ENCODE results near the gene OR8D2. TPM values are rescaled to one million over a fixed set of nuclear protein-coding genes. Genes with fewer than 3 reads are reported as not detected.
A peak's percentile ranks its signal among the peaks of the same experiment; 100 is the strongest.

The OR8D2 gene
- not detected in 2 replicates for total RNA-seq (2012; rRNA removed)
- not detected in 2 replicates for polyA plus RNA-seq (2012; rRNA removed)
- polyA plus RNA-seq (2012; cell fraction: cytosol; rRNA removed): not detected in 2 replicates
- not detected in 2 replicates for polyA plus RNA-seq (2012; cell fraction: nucleus; rRNA removed; ENCODE audit: low replicate concordance)
- not detected for Bru-seq, nascent RNA
- BruChase-seq, experiment 1, labeled RNA remaining after a 6-hour chase: not detected
- not detected for BruChase-seq, experiment 2, labeled RNA remaining after a 2-hour chase
- long read RNA-seq: 0 reads

GRCh38 chr11:124320097-124320496 lies at the start of gene OR8D2:
Gene OR8D2 (minus strand): TSS chr11:124320197. CDS start chr11:124320197, 0 bp downstream.
- H2BK120ac ChIP-seq (ENCODE audit: low read depth, low read length): no peak within 1 kb of the TSS
- no peak within 1 kb of the TSS for H3K4ac ChIP-seq (ENCODE audit: low read depth, low read length)
- no peak within 1 kb of the TSS; the same call in 1 of the 2 replicates for H3K18ac ChIP-seq (ENCODE audit: low read depth, low read length)
- DNase-seq: no peak
- no peak within 1 kb of the TSS for H3K14ac ChIP-seq (replicated peaks; ENCODE audit: low read depth, low read length)
- no peak within 1 kb of the TSS for H3K4me2 ChIP-seq (ENCODE audit: low read depth, low read length)
- H2BK15ac ChIP-seq (ENCODE audit: low read depth, low read length): no peak within 1 kb of the TSS
- no peak within 1 kb of the TSS for H4K8ac ChIP-seq (ENCODE audit: low read depth in 2 of 2, low read length in 2 of 2)
- ATAC-seq (ENCODE audit: low read depth): no peak
- no peak within 1 kb of the TSS for H2BK5ac ChIP-seq (ENCODE audit: low read depth, low read length, poor library complexity, severe bottlenecking)
- no peak within 1 kb of the TSS for H4K5ac ChIP-seq (ENCODE audit: low read depth, low read length)
- H2AK9ac ChIP-seq (replicated peaks; ENCODE audit: low read depth, low read length, poor library complexity): no peak within 1 kb of the TSS
- H3K27me3 ChIP-seq (ENCODE audit: control insufficient read depth, insufficient read depth, low read length): no peaks in the 10 kb centered on the region; the same call in 1 of the 2 replicates
- no peaks in the 10 kb centered on the region for H3K4me1 ChIP-seq (ENCODE audit: control insufficient read depth, insufficient read depth, low read length)
- TF ChIP-seq MAFK (IDR thresholded peaks at IDR 0.05; ENCODE audit: low read depth, low read length) (no peak), BHLHE40 (IDR thresholded peaks at IDR 0.05; ENCODE audit: low read depth, low read length) (no peak), ELK1 (IDR thresholded peaks at IDR 0.05; ENCODE audit: borderline replicate concordance, low read depth, low read length) (no peak), FOS (IDR thresholded peaks at IDR 0.05; ENCODE audit: low read depth, low read length) (no peak), CEBPB (IDR thresholded peaks at IDR 0.05; ENCODE audit: low read depth, low read length) (no peak), RAD21 (IDR thresholded peaks at IDR 0.05; ENCODE audit: low read length) (no peak)
- ChIA-PET CTCF (no interaction called here), POLR2A (ENCODE audit: unreplicated experiment) (no interaction called here)
- intact Hi-C loops (cut with micrococcal nuclease) (no loop called here), dilution Hi-C loops (cut with HindIII; ENCODE audit: low sequenced_read_pairs, unreplicated experiment) (no loop called here), in situ Hi-C loops (cut with MboI; ENCODE audit: low sequenced_read_pairs) (no loop called here)
- H3K9ac ChIP-seq (ENCODE audit: low read depth, low read length): no peak within 1 kb of the TSS
- H3K27ac ChIP-seq (ENCODE audit: insufficient read depth, low read length): no peak within 1 kb of the TSS
- H3K79me1 ChIP-seq (ENCODE audit: low read depth in 1 of 2, low read length in 2 of 2): no peaks in the 10 kb centered on the region
- no peak within 1 kb of the TSS for H3K56ac ChIP-seq (ENCODE audit: extremely low read depth, insufficient read depth, low read length)
- BruUV-seq (replicated peaks): no TSS peak
- no peaks in the 10 kb centered on the region for H4K20me1 ChIP-seq (ENCODE audit: insufficient read depth, low read length)
- no peak within 1 kb of the TSS; the same call in 1 of the 2 replicates for H2BK20ac ChIP-seq (ENCODE audit: low read depth, low read length)
- H2AFZ ChIP-seq (replicated peaks; ENCODE audit: low read length, poor library complexity): no peak within 1 kb of the TSS
- no peaks in the 10 kb centered on the region for H3K9me1 ChIP-seq (ENCODE audit: insufficient read depth, low read length)
- H2AK5ac ChIP-seq (ENCODE audit: low read depth, low read length): 0 out of 2 replicates have a peak within 1 kb of the TSS, but pooled peaks have one; percentile 21
- H3K9me3 ChIP-seq (ENCODE audit: control insufficient read depth, insufficient read depth, low read length): no peaks in the 10 kb centered on the region
- no peak within 1 kb of the TSS for H4K91ac ChIP-seq (ENCODE audit: insufficient read depth, low read depth, low read length)
- H3K23ac ChIP-seq (ENCODE audit: low read depth, low read length): no peak within 1 kb of the TSS
- H3K4me3 ChIP-seq (ENCODE audit: insufficient read depth, low read depth, low read length): no peak within 1 kb of the TSS
- no CpG with 5 or more reads among the region's 1 CpG for WGBS, 2 experiments (ENCODE audit: extremely low coverage in 2 of 2, insufficient read length in 1 of 2)
- no peaks in the 10 kb centered on the region for H3K36me3 ChIP-seq (ENCODE audit: control insufficient read depth, insufficient read depth, low read length)

All from IMR-90 (cell line).